ENCODE measurements around the gene CTAG1B.
"Not testable (repeated sequence)": the region's sequence is repeated elsewhere in the genome, so short reads cannot be mapped to it uniquely, and the experiment has no call there.

Gene CTAG1B

DNA sequence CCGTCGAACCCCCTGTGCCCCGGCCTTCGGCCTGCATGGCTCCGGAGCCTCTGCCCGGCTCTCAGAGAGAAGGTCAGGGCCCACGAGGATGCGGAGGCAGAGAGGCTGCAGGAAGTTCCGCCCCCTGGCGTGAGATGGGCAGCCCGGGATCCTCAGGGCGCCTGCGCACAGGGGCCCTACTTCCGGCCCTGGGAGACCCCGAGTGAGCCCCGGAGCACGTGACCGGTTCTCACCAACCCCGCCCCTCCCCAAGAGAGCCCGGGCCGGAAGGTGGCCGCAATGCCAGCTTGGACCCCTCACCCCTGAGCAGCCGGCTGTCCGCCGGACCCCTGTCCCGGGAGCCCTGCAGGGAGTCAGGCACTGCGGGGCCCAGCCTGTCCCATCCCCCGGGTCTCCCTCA is at the start of gene CTAG1B:
TSS of gene CTAG1B (minus strand) at position 101 of the 400 bp plus-strand sequence. CDS start at position 37, 64 bp downstream.
- not testable (repeated sequence) for DNase-seq (ENCODE audit: low read depth)

GRCh38 chrX:154661899-154662298 is 42.8 kb upstream of the CTAG1B start:
- DNase-seq (ENCODE audit: low read depth): no peak

GRCh38 chrX:154661170-154661569 is 42.1 kb upstream of the CTAG1B start:
- DNase-seq (ENCODE audit: low read depth): no peak

DNA sequence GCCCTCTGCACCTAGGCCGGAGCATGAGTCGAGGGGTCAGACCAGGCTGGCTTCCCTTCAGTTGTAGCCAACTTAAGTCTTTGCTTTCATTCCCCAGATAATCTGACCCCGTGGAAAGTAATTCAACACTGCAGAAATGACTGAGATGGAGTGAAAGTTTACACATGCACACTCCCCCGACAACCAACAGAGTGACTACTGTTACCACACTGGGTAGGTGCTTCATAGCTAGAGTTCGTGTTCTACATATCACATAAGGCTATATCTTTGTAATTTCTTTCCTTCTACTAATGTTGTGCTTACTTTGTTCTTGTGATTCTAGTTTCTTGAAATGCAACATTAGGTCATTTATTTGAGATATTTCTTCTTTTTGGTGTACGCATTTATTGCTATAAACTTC is 41.5 kb upstream of the CTAG1B start:
- DNase-seq (ENCODE audit: low read depth): no peak

GRCh38 chrX:154658957-154659356 is 39.9 kb upstream of the CTAG1B start:
- DNase-seq (ENCODE audit: low read depth): no peak

DNA sequence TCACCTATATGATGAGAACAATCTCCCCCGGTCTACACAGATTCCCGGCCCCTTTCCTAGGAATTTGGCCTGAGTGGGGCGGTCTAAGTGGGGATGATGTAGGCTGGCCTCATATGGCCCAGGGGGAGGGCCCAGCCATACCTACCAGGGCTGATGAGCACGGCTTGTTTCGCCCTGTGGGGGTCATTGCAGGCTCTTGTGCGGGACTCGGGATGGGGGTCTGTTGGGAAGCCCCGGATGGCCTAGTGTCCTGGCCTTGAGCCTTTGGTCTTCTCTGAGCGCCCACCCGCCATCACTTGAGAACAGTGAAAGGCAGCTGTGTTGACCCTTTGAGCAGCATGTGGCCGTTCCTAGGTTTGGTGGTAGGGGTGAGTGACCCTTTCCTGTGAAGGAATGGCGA is 39.1 kb upstream of the CTAG1B start:
- DNase-seq (ENCODE audit: low read depth): no peak

DNA sequence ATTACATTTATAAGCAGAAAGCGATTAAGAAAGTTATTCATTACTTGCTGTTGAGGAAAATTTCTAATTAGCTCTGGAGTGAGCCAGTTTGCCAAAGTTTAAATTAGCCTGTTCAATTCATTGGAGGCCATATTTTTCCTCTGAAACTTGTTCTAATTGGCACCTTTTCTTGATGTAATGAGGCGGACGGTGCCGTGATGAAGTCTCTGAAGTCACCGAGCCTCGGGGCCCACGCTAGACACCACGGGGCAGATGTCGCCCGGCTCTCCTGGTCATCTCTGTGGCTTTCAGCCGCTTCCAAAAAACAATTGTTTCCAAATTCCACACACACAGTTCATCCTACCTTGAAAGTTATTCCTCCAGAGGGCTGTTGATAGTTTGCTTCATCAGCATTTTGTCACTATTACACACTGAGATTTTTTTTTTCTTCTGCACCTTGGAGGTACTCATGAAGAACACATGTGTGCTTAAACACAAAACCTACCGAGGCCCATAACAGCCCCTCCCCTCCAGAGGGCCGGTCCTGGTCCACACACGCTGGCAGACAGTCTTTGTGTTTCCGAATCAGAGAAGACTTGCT is 38.2 kb upstream of the CTAG1B start:
- no peak for DNase-seq (ENCODE audit: low read depth)

GRCh38 chrX:154655786-154656185 is 36.7 kb upstream of the CTAG1B start:
- no peak for DNase-seq (ENCODE audit: low read depth)

DNA sequence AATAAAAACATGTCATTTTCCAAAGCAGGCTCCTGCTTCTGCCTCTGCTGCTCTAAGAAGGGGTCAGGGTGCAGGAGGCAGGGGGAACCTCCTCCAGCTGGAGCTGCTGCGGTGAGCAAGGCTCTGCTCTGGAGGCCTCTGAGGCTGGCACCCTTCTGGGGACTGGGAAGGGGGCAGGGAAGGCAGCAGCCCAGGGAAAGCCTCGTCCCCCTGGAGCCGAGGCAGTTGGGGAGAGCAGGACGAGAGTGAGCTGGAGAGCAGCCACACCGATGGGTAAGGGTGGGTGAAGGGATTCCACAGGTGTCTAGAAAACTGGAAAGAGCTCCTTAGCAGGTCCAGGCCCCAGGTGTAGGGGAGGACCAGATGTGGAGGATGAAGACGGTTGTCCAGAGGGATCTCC is 36.3 kb upstream of the CTAG1B start:
- DNase-seq (ENCODE audit: low read depth): no peak

DNA sequence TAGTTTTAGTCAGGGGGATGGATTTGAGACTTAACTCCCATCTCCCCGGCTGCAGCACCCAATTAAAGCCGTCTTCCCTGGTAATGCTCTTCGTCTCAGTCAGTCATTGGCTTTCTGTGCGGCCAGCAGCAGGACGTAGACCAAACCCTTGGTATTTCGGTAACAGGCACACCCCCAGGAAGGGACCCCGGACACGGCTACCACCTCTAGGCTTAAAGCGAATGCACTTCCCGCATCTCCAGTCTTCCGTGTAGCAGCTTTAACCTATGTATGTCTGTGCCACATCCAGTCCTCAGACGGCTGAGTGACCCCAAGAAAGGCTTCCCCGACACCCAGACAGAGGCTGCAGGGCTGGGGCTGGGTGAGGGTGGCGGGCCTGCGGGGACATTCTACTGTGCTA is 35.8 kb upstream of the CTAG1B start:
- DNase-seq (ENCODE audit: low read depth): no peak

DNA sequence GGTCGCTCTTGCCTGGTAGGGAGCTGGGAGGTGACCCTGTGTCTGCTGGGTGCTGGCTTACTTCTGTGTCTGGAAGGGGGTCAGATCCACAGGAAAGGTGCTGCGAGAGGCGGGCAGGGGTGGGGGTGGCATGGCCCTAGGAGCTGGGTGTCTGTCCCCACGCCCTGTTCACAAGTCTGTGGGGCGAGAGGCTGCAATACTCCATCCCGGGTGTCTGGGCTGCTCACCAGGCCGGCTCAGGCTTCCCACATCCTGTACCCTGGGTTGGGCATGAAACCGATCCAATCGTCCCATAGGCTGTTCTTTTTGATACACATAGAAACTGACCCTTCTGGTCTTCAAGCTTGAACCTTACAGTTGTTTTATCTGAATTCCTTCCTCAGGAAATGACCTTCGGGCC is 35.3 kb upstream of the CTAG1B start:
- no peak for DNase-seq (ENCODE audit: low read depth)

- DNase-seq (ENCODE audit: low read depth): not testable (repeated sequence)
Observed at GRCh38 chrX:154653413-154653812, 34.3 kb upstream of the CTAG1B start, which contains the start of gene CTAG2. CTAG2 (minus strand) TSS chrX:154653579; CDS start chrX:154653515, 64 bp downstream.

DNA sequence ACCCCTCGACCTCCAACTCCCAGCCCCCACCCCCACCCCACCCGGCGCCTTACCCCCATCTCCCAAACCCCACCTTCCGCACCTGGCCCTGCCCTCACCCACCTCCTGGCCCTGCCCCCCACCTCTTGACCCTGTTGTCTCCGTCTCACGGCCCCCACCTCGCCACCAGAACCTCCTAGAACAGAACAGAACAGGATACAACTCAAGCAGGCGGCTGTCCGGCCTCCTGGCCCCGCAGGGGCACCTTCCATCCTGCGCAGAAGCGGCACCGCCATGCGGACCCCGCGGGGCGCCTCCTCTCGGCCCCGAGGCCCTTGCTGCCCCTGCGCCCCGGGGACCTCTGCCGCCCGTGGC is 33.9 kb upstream of the CTAG1B start:
- no peak for DNase-seq (ENCODE audit: low read depth)

GRCh38 chrX:154652311-154653047 is 33.4 kb upstream of the CTAG1B start:
- DNase-seq (ENCODE audit: low read depth): no peak

DNA sequence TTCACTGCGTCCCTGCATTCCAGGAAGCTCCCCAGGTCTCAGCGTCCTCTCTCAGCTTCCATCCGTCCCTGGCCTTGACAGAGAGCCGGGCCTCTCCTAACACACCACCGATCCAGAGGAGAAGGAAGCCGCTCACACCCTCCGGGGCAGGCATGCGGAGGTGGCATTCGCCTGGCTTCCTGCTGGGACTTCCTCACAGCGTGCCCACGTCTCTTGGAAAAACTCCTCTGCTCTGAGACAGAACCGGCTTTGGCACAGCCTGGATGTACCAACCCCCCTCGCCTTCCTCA is 31.1 kb upstream of the CTAG1B start:
- no peak for DNase-seq (ENCODE audit: low read depth)

DNA sequence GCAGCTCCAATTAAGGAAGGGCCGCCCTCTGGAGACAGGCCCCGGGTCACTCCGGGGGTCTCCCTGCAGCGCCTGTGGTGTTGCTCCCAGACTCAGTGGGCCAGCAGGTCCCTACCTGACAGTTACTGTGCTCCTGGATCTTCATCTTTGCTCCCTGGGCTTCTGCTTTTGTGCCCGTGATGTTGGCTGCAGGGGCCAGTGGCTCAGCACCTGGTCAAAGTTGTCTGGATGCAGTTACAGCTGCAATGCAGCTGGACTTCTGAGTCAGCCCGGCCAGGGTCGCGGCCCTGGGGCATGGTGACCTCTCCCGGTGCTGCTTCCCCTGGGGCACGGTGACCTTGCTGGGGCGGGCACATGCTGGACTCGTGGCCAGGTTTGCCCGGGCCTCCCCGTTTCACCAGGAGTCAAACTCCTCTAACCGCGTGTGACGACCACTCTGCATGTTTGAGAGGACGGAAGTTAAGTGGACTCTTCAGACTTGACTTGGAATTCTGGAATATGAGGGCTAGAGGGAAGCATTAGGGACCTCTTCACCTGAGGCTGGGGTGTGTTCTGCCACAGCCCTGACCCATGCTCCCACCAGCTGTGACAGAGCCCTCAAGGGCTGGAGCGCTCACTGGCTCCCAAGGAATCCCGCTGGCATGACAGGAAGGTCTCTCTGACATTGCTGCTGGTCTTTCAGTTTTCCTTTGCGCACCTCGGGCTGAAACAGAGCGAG is 30.6 kb upstream of the CTAG1B start:
- no peak for DNase-seq (ENCODE audit: low read depth)

GRCh38 chrX:154648931-154649330 is 29.8 kb upstream of the CTAG1B start:
- no peak for DNase-seq (ENCODE audit: low read depth)

DNA sequence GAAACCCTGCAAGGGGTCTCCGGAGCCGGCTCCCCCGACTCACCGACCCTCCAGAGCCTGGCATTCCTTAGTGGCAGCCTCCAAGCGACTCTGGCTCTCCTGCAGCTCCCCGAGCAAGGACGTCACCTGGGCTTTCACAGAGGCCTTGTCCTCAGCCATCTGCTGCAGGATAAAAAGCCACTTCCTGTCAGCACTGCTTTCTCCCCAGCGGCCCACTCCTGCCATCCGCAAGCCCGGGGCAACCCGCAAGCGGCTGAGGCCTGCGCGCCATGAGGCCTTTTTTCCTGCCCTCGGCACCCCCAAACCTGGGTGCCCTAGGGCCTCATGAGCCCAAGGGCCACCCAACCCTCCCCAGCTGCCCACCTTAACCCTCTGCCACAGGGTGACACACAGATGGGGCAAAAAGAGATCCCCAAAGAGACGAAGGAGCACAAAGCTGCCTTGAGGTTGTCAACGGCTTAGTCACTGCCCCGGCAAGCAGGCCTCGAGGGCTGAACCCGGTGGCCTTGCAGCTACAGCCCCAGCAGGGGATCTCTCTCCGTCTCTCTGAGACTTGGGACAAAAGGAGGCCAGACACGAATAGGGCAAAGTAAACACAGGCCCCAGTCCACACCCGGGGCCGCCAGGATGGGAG is 26.8 kb upstream of the CTAG1B start:
- DNase-seq (ENCODE audit: low read depth): not testable (repeated sequence)

DNA sequence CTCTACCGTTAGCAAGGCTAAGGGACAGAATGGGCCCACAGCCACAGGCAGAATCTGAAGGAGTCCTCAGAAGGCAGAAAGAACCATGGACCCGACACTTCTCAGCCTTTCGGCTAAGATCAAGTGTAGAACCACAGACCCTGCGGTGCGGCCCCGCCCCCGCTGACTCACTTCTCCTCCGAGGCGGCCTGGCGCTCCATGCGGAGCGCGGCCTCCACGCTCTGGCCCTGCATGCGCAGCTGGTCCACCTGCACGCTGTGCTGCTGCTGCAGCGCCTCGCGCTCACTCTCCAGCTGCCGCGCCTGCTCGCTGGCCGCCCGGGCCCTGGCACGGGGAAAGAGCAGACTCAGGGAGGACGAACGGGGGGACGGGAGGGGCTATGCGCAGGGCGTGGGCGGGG is 24.6 kb upstream of the CTAG1B start:
- DNase-seq (ENCODE audit: low read depth): not testable (repeated sequence)

DNA sequence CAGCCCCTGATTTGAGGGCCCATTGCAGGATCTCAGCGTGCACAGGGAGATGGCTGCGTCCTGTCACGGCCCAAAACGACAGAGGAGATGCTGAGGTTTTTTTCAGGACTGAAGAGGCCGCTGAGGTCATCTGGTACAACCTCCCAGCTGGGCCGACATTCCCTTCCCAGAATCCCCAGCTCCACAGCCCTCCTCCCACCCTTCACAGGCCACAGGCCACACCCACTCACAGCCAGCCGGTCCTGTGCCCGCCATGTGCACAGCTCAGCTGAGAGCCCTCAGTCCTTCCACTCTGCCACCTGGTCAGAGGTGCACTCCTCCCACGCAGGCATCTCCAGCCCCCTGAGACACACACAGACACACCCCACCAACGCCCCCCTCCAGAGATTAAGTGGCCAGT is 22.7 kb upstream of the CTAG1B start:
- DNase-seq (ENCODE audit: low read depth): not testable (repeated sequence)

- DNase-seq (ENCODE audit: low read depth): not testable (repeated sequence)
Observed at GRCh38 chrX:154633661-154634060, 14.6 kb upstream of the CTAG1B start.

DNA sequence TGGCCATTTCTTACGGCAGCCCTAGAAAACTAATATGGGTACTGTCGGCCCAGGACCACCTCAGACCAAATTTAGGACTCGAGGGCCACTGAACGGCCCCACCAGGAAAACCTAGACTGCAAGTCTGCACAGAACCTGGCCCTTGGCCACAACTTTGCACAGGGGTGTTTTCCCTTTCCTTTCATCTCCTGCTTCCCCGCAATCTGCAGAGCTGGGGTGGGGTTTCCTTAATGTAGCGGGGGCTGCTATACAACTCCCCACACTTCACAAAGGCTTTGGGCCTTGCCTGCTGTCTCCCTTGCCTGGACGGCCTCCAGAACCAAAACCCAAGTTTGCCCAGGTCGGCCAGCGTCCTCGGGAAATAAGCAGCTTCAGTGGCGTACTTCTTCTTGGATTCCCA is 11.9 kb upstream of the CTAG1B start:
- DNase-seq (ENCODE audit: low read depth): not testable (repeated sequence)

GRCh38 chrX:154628960-154629359 is 9.9 kb upstream of the CTAG1B start:
- not testable (repeated sequence) for DNase-seq (ENCODE audit: low read depth)

All from T-helper 22 cell (primary cell).